Caco-2 (cell line): ENCODE measurements around the gene KAT2A. TPM values are rescaled to one million over a fixed set of nuclear protein-coding genes. Genes with fewer than 3 reads are reported as not detected.
A peak's percentile ranks its signal among the peaks of the same experiment; 100 is the strongest.

Source experiments
- BruUV-seq: library from RNA; stranded (reverse); fragments of 400-500 nt; replicated peaks from 2 replicates; lab custom pipeline; 2021; lab: Mats Ljungman, UMichigan
- CTCF ChIA-PET: fragments of 300-600 bp; sonication (Branson Sonifier 250); formaldehyde crosslinking; loops from one replicate; lab custom pipeline; 2022; ENCODE audit warnings: antibody characterized with exemption; lab: Charles Lee
- POLR2A ChIA-PET: fragments of 300-600 bp; sonication (Branson Sonifier 250); formaldehyde crosslinking; loops from one replicate; lab custom pipeline; 2022; ENCODE audit warnings: antibody characterized with exemption; lab: Charles Lee
- DNase-seq, 2 experiments: peaks; one replicate each; pipeline versions ENCODE4 v3.0.0 to v3.0.0-alpha.2; 2020 to 2022
- H3K27me3 ChIP-seq: replicated peaks from 2 replicates; pipeline ENCODE4 v1.6.0; 2011; ENCODE audit warnings: low read length; ENCODE audit not compliant: control insufficient read depth, insufficient read depth
- H3K36me3 ChIP-seq: 2 replicates; pipeline ENCODE4 v1.5.1; 2011; ENCODE audit warnings: low read length; ENCODE audit not compliant: control insufficient read depth, insufficient read depth
- H3K4me1 ChIP-seq: fragments of 250-450 bp; sonication (Bioruptor Pico); 2 replicates; pipeline ENCODE4 v1.5.1; 2020; ENCODE audit warnings: mild to moderate bottlenecking
- H3K4me3 ChIP-seq: 2 replicates; pipeline ENCODE4 v1.5.1; 2011; ENCODE audit warnings: low read depth, mild to moderate bottlenecking, control low read depth, low read length
- H3K9me3 ChIP-seq: fragments of 250-450 bp; sonication (Bioruptor Pico); 2 replicates; pipeline ENCODE4 v1.5.1; 2020; ENCODE audit warnings: mild to moderate bottlenecking, moderate library complexity
- H3K27ac Mint-ChIP-seq: one replicate; pipeline ENCODE4 v1.8.0; 2022; ENCODE audit warnings: mixed read lengths; ENCODE audit not compliant: unreplicated experiment
- H3K27me3 Mint-ChIP-seq: one replicate; pipeline ENCODE4 v1.8.0; 2022; ENCODE audit warnings: mixed read lengths; ENCODE audit not compliant: insufficient read depth, unreplicated experiment
- H3K36me3 Mint-ChIP-seq: one replicate; pipeline ENCODE4 v1.8.0; 2022; ENCODE audit warnings: mild to moderate bottlenecking, mixed read lengths; ENCODE audit not compliant: insufficient read depth, unreplicated experiment
- H3K4me1 Mint-ChIP-seq: one replicate; pipeline ENCODE4 v1.8.0; 2022; ENCODE audit warnings: low read depth, mixed read lengths; ENCODE audit not compliant: unreplicated experiment
- H3K4me3 Mint-ChIP-seq: one replicate; pipeline ENCODE4 v1.8.0; 2022; ENCODE audit warnings: mild to moderate bottlenecking, moderate library complexity, mixed read lengths; ENCODE audit not compliant: unreplicated experiment
- H3K9me3 Mint-ChIP-seq: one replicate; pipeline ENCODE4 v1.8.0; 2022; ENCODE audit warnings: mixed read lengths; ENCODE audit not compliant: unreplicated experiment
- intact Hi-C: fragments of 100-400 bp; cut with micrococcal nuclease; formaldehyde crosslinking; loops from one replicate; pipeline ENCODE4 v1.10.0; 2022; ENCODE audit not compliant: unreplicated experiment
- total RNA-seq: library from RNA; stranded (reverse); gene quantifications from 2 replicates; pipeline ENCODE4 v1.2.3, GENCODE V29; 2022
- TF ChIP-seq, protein P1 (sequence below), 2 experiments: fragments of 200-600 bp in 1 of 2; IDR thresholded peaks; 1 replicate in 1 of 2; 2 replicates in 1 of 2; pipeline versions ENCODE4 v1.5.1 to v1.8.0; 2011 to 2022; ENCODE audit warnings: antibody characterized with exemption in 1 of 2, control low read depth in 1 of 2, inconsistent platforms in 1 of 2, low read depth in 1 of 2, low read length in 1 of 2, mild to moderate bottlenecking in 1 of 2, moderate library complexity in 1 of 2; ENCODE audit not compliant: insufficient read depth in 1 of 2, severe bottlenecking in 1 of 2, unreplicated experiment in 1 of 2

KAT2A gene
- total RNA-seq, 1 experiment from 2014 or later: 46.5 TPM

- Histone ChIP-seq H3K4me3 (no peak overlapping the region), H3K36me3 (no peaks in the 10 kb centered on the region; the same call in none of the 2 replicates), H3K9me3 (no peaks in the 10 kb centered on the region), H3K4me1 (peaks cover 6% of the 10 kb centered on the region), H3K27me3 (no peaks in the 10 kb centered on the region)
- peaks cover 43% of the 10 kb centered on the region for H3K36me3 Mint-ChIP-seq
- H3K4me3 Mint-ChIP-seq: no peak overlapping the region
- no peaks in the 10 kb centered on the region for H3K9me3 Mint-ChIP-seq
- H3K27me3 Mint-ChIP-seq: no peaks in the 10 kb centered on the region
- POLR2A ChIA-PET: no interaction called here
- BruUV-seq: no TSS peak
- intact Hi-C loops: no loop called here
- TF ChIP-seq, protein P1, sequence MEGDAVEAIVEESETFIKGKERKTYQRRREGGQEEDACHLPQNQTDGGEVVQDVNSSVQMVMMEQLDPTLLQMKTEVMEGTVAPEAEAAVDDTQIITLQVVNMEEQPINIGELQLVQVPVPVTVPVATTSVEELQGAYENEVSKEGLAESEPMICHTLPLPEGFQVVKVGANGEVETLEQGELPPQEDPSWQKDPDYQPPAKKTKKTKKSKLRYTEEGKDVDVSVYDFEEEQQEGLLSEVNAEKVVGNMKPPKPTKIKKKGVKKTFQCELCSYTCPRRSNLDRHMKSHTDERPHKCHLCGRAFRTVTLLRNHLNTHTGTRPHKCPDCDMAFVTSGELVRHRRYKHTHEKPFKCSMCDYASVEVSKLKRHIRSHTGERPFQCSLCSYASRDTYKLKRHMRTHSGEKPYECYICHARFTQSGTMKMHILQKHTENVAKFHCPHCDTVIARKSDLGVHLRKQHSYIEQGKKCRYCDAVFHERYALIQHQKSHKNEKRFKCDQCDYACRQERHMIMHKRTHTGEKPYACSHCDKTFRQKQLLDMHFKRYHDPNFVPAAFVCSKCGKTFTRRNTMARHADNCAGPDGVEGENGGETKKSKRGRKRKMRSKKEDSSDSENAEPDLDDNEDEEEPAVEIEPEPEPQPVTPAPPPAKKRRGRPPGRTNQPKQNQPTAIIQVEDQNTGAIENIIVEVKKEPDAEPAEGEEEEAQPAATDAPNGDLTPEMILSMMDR (IDR thresholded peaks at IDR 0.05; ENCODE audit: insufficient read depth in 1 of 2, low read depth in 1 of 2, low read length in 1 of 2, severe bottlenecking in 1 of 2, unreplicated experiment in 1 of 2): no peak
- CTCF ChIA-PET: interaction anchor here (0.6 to 1.3 kb wide), 4 partner anchors 19 to 92 kb away, joined by 3 to 5 read pairs (median 3); no protein-coding TSS in a partner anchor
- no peak for DNase-seq
- no peak overlapping the region for H3K27ac Mint-ChIP-seq
- no peaks in the 10 kb centered on the region for H3K4me1 Mint-ChIP-seq
Observed at GRCh38 chr17:42117397-42118125, 3.6 kb downstream of the KAT2A start.

DNA sequence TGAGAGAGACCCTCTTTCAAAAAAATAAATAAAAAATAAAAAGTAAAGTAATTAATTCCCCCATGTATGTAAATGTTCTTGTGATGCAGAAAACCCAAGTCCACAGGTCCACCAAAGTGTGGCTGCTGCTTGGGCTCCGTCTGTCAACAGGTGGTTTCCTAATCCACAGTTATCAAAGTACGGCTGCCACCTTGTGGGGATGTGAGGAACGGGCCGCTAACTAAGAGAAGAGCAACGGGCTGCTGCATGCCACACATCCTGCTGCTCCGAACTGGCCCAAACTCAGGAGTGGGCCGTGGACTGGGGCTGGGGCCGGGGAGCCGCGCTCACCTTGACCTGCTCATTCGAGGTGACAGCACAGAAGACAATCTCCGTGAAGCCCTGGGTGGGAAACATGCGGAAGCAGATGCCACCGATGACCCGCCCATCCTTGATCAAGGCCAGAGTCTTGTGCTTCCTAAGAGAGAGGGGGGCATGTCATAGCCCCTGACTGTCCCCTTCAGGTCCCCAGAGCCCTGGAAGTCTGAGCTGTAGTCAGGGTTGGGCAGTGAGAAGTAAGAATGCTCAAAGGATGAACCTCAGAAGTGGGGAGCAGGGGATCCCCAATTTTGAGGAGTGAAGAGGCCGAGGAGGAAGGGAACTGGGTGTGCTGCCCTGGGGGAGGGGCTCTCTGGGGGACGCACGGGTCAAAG, 4.3 kb downstream of the KAT2A start:
- Mint-ChIP-seq H3K4me1 (no peaks in the 10 kb centered on the region), H3K4me3 (no peak overlapping the region), H3K27me3 (no peaks in the 10 kb centered on the region), H3K36me3 (peaks cover 36% of the 10 kb centered on the region), H3K27ac (no peak overlapping the region), H3K9me3 (no peaks in the 10 kb centered on the region)
- intact Hi-C loops: loop anchor here (1.0 kb wide), 3 partner anchors 50 to 154 kb away; no protein-coding TSS in a partner anchor
- Histone ChIP-seq H3K4me3 (no peak overlapping the region), H3K27me3 (no peaks in the 10 kb centered on the region), H3K4me1 (peaks cover 6% of the 10 kb centered on the region), H3K36me3 (no peaks in the 10 kb centered on the region; the same call in none of the 2 replicates), H3K9me3 (no peaks in the 10 kb centered on the region)
- no TSS peak for BruUV-seq
- TF ChIP-seq, protein P1 (IDR thresholded peaks at IDR 0.05; ENCODE audit: insufficient read depth in 1 of 2, low read depth in 1 of 2, low read length in 1 of 2, severe bottlenecking in 1 of 2, unreplicated experiment in 1 of 2): peak; percentile 87 to 90
- DNase-seq: peak; percentile 85 to 86
- ChIA-PET POLR2A (no interaction called here), CTCF (interaction anchor here (0.6 to 1.0 kb wide), 2 partner anchors 67 to 91 kb away, joined by 3 read pairs; no protein-coding TSS in a partner anchor)

- Mint-ChIP-seq H3K9me3 (no peaks in the 10 kb centered on the region), H3K4me1 (no peaks in the 10 kb centered on the region), H3K36me3 (peaks cover 26% of the 10 kb centered on the region), H3K27me3 (no peaks in the 10 kb centered on the region), H3K27ac (no peak overlapping the region), H3K4me3 (no peak overlapping the region)
- BruUV-seq: no TSS peak
- Histone ChIP-seq H3K4me1 (no peaks in the 10 kb centered on the region), H3K4me3 (no peak overlapping the region), H3K27me3 (no peaks in the 10 kb centered on the region), H3K9me3 (no peaks in the 10 kb centered on the region), H3K36me3 (no peaks in the 10 kb centered on the region; the same call in none of the 2 replicates)
- ChIA-PET CTCF (no interaction called here), POLR2A (no interaction called here)
- no peak for DNase-seq
- intact Hi-C loops: no loop called here
- TF ChIP-seq, protein P1 (IDR thresholded peaks at IDR 0.05; ENCODE audit: insufficient read depth in 1 of 2, low read depth in 1 of 2, low read length in 1 of 2, severe bottlenecking in 1 of 2, unreplicated experiment in 1 of 2): no peak
Observed at GRCh38 chr17:42114118-42114517, 7.0 kb downstream of the KAT2A start.
